CD8-positive, alpha-beta memory T cell (primary cell): Measurements from ENCODE around the gene IGF2. TPM values are rescaled to one million over a fixed set of nuclear protein-coding genes. Genes with fewer than 3 reads are reported as not detected.

Experiments used
- CTCF ChIA-PET: fragments of 350-600 bp; sonication (Branson Sonifier 250); formaldehyde crosslinking; loops from one replicate; lab custom pipeline; 2021; ENCODE audit warnings: antibody characterized with exemption; lab: Charles Lee
- POLR2A ChIA-PET: fragments of 350-600 bp; sonication (Branson Sonifier 250); formaldehyde crosslinking; loops from one replicate; lab custom pipeline; 2021; ENCODE audit warnings: antibody characterized with exemption; lab: Charles Lee
- DNase-seq, 5 donors: peaks; one replicate each; pipeline versions ENCODE4 v3.0.0 to v3.0.0-alpha.2; 2020 to 2022; ENCODE audit warnings: mixed read lengths in 1 of 5
- H3K27ac ChIP-seq: one replicate; pipeline ENCODE4 v1.7.0; 2013; ENCODE audit warnings: low read depth, mild to moderate bottlenecking, low read length, moderate library complexity
- H3K27me3 ChIP-seq: 2 replicates; pipeline ENCODE4 v1.7.0; 2013; ENCODE audit warnings: low read length, mild to moderate bottlenecking; ENCODE audit not compliant: insufficient read depth, poor library complexity, severe bottlenecking
- H3K36me3 ChIP-seq: 2 replicates; pipeline ENCODE4 v1.7.0; 2013; ENCODE audit warnings: mild to moderate bottlenecking, low read length, moderate library complexity; ENCODE audit not compliant: insufficient read depth
- H3K4me1 ChIP-seq: 2 replicates; pipeline ENCODE4 v1.7.0; 2013; ENCODE audit warnings: mild to moderate bottlenecking, low read length, moderate library complexity; ENCODE audit not compliant: insufficient read depth
- H3K4me3 ChIP-seq: 2 replicates; pipeline ENCODE4 v1.7.0; 2013; ENCODE audit warnings: mild to moderate bottlenecking, low read length
- H3K9me3 ChIP-seq: 2 replicates; pipeline ENCODE4 v1.7.0; 2013; ENCODE audit warnings: mild to moderate bottlenecking, low read length
- H3K27ac Mint-ChIP-seq, 8 donors: one replicate each; pipeline ENCODE4 v1.8.0; 2020 to 2021; ENCODE audit warnings: mixed read lengths in 8 of 8, mild to moderate bottlenecking in 6 of 8, inconsistent platforms in 3 of 8, moderate library complexity in 3 of 8
- H3K27me3 Mint-ChIP-seq, 2 donors: one replicate each; pipeline ENCODE4 v1.8.0; 2020 to 2021; ENCODE audit warnings: mixed read lengths in 2 of 2, mild to moderate bottlenecking in 1 of 2, moderate library complexity in 1 of 2
- H3K36me3 Mint-ChIP-seq, 3 donors: one replicate each; pipeline ENCODE4 v1.8.0; 2020 to 2021; ENCODE audit warnings: mixed read lengths in 3 of 3, inconsistent platforms in 1 of 3, mild to moderate bottlenecking in 1 of 3
- H3K4me1 Mint-ChIP-seq, 3 donors: one replicate each; pipeline ENCODE4 v1.8.0; 2020 to 2021; ENCODE audit warnings: mixed read lengths in 3 of 3, inconsistent platforms in 1 of 3, mild to moderate bottlenecking in 1 of 3
- H3K4me3 Mint-ChIP-seq, 7 donors: one replicate each; pipeline ENCODE4 v1.8.0; 2020 to 2021; ENCODE audit warnings: mixed read lengths in 7 of 7, mild to moderate bottlenecking in 6 of 7, moderate library complexity in 4 of 7, inconsistent platforms in 2 of 7
- H3K9me3 Mint-ChIP-seq, 5 donors: one replicate each; pipeline ENCODE4 v1.8.0; 2020 to 2022; ENCODE audit warnings: mixed read lengths in 5 of 5, mild to moderate bottlenecking in 3 of 5, moderate library complexity in 2 of 5, inconsistent platforms in 1 of 5
- polyA plus RNA-seq: library from polyadenylated mRNA; unstranded; fragments of 300-500 nt; fragmentation: Illumina TruSeq; gene quantifications from one replicate; pipeline ENCODE4 v1.2.3, GENCODE V29; 2021
- total RNA-seq, 2 experiments: library from RNA; stranded (reverse); gene quantifications; one replicate each; pipeline ENCODE4 v1.2.3, GENCODE V29; 2021

The IGF2 gene
- total and polyA plus RNA-seq, 3 experiments from 2014 or later: 3.3 to 3.5 TPM; not detected in 1

DNA sequence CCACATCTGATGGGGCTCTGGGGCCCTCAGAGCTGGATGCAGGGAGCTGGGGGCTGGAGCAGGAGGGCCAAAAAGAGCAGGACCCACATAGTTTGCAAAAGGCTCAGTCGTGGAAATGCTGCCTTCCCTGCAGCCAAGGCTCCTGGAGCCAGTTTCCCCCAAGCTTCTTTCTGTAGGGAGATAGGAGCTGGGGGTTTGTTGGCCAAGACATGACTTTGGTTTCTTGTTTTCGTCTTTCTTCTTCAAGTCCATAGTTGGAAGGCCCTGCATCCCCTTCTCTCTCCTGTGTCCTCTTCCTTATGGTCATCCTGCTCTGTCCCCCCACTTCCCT lies 36.3 kb downstream of the IGF2 start:
- Histone ChIP-seq H3K27ac (no peak overlapping the region), H3K4me3 (no peak overlapping the region), H3K27me3 (no peaks in the 10 kb centered on the region), H3K4me1 (no peaks in the 10 kb centered on the region), H3K9me3 (no peaks in the 10 kb centered on the region), H3K36me3 (no peaks in the 10 kb centered on the region)
- Mint-ChIP-seq H3K27ac (no peak overlapping the region), H3K36me3 (no peaks in the 10 kb centered on the region), H3K4me1 (peaks cover 0 to 4% (median 0%) of the 10 kb centered on the region in 3 donors), H3K27me3 (peaks cover 6 to 13% of the 10 kb centered on the region in 2 donors), H3K9me3 (no peaks in the 10 kb centered on the region), H3K4me3 (no peak overlapping the region)
- no peak for DNase-seq
- ChIA-PET CTCF (no interaction called here), POLR2A (no interaction called here)

DNA sequence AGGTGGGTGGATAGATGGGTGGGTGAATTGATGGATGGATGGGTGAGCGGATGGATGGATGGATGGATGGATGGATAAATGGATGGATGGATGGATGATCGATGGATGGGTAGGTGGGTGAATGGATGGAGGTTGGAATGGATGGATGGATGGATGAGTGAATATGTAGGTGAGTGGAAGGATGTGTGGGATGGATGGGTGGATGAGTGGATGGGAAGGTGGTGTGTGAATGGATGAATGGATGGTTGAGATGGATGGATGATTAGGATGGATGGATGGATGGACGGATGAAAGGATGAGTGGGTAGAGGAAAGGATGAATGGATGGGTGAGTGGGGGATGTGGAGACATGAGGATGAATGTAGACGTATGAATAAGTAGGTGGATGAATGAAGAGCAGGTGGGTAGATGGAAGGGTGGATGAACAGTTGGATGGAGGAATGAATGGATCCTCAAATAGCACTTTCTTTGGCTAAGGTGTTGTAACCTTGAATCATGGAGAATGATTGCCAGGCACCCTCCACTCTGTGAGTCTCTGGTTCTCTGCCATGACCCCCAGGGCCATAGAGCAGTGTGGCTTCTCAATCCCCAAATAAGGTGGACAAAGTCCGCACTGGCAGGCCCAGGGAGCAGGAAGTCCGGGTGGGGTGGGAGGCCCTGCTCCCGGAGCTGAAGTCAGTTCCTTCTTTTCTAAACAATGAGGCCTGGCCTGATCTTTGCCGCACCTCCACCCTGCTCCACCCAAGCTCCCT lies 36.9 kb downstream of the IGF2 start:
- ChIA-PET CTCF (no interaction called here), POLR2A (no interaction called here)
- H3K27me3 Mint-ChIP-seq: peaks cover 6 to 13% of the 10 kb centered on the region in 2 donors
- no peaks in the 10 kb centered on the region for H3K36me3 ChIP-seq
- H3K4me1 ChIP-seq: no peaks in the 10 kb centered on the region
- H3K27ac ChIP-seq: no peak overlapping the region
- H3K4me3 Mint-ChIP-seq: no peak overlapping the region
- no peaks in the 10 kb centered on the region for H3K36me3 Mint-ChIP-seq
- H3K27ac Mint-ChIP-seq: peak overlapping the region in 1 of 8 donors; percentile 12
- H3K4me1 Mint-ChIP-seq: peaks cover 0 to 4% (median 0%) of the 10 kb centered on the region in 3 donors
- no peak overlapping the region for H3K4me3 ChIP-seq
- H3K27me3 ChIP-seq: no peaks in the 10 kb centered on the region
- H3K9me3 Mint-ChIP-seq: no peaks in the 10 kb centered on the region
- H3K9me3 ChIP-seq: no peaks in the 10 kb centered on the region
- peak in 1 of 5 donors; percentile 18 for DNase-seq

DNA sequence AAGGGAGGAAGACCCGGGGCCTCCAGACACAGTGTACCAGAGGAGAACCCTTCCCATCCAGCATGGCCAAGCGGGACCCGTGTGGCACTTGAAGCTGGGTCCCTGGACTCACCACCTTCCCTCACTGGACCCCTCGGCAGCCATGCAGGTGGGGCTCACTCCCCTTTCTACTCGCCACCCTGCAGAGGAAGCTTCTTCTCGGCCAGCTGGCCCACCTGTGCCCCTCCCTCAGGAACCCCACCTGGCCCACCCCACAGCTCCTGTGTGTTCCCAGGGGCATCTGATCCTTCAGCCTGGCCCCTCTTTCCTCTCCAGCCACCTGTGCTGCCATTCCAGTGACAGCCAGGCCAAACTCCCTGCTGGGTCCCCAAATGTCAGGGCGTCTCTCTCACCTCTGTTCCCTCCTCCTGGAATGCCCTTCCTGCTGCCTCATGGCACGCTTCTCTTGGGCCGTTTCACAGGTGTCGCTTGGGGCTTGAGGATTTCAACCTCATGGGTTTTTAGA lies 38.0 kb downstream of the IGF2 start:
- Mint-ChIP-seq H3K27ac (no peak overlapping the region), H3K4me3 (no peak overlapping the region), H3K9me3 (no peaks in the 10 kb centered on the region), H3K4me1 (peaks cover 0 to 4% (median 0%) of the 10 kb centered on the region in 3 donors), H3K36me3 (no peaks in the 10 kb centered on the region), H3K27me3 (peaks cover 6 to 13% of the 10 kb centered on the region in 2 donors)
- H3K36me3 ChIP-seq: no peaks in the 10 kb centered on the region
- CTCF ChIA-PET: no interaction called here
- no peaks in the 10 kb centered on the region for H3K27me3 ChIP-seq
- no peak overlapping the region for H3K27ac ChIP-seq
- DNase-seq: peak in 1 of 5 donors; percentile 8
- no peaks in the 10 kb centered on the region for H3K9me3 ChIP-seq
- POLR2A ChIA-PET: no interaction called here
- no peaks in the 10 kb centered on the region for H3K4me1 ChIP-seq
- no peak overlapping the region for H3K4me3 ChIP-seq

DNA sequence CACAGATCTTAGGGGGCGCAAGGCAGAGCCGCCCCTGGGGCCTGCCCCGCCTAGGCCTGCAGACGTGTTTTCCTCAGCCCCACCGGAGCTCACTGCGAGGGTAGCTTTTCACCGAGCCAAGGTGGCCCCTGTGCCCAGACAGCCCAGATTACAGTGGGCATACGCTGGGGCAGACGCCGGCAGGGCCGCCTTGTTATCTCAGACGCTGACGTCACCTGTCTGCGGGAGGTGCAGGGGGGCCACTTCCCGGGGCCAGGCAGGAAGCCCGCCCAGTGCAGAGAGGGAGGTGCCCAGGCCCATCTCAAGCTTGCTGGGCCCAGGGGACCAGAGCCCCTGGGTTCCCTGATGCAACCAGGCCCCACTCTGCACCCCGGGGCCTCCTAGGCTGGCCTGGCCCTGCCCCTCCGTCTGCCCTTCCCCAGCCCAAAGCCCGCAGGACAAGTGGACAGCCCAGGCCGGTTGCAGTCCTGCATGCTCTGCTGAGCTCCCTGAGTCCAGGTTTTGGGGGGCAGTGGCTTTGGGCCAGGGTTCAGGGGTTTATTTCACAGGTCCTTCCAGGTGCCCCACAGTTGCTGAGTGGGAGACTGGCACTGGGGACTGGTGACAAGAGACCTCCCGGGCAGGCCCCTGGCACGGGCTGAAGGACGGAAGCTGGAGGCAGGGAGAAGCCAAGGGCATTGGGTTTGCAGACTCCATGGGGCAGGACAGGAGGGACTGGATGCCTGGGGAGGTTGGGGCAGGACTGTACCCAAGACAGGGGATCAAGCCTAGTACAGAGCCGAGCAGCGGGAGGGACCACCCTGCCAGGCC lies 38.6 kb downstream of the IGF2 start:
- Mint-ChIP-seq H3K36me3 (no peaks in the 10 kb centered on the region), H3K27me3 (peaks cover 5 to 13% of the 10 kb centered on the region in 2 donors), H3K4me3 (no peak overlapping the region), H3K4me1 (peaks cover 0 to 4% (median 0%) of the 10 kb centered on the region in 3 donors), H3K27ac (peak overlapping the region in 2 of 8 donors; percentile 54 to 58), H3K9me3 (no peaks in the 10 kb centered on the region)
- no peaks in the 10 kb centered on the region for H3K27me3 ChIP-seq
- no peak overlapping the region for H3K27ac ChIP-seq
- no peaks in the 10 kb centered on the region for H3K4me1 ChIP-seq
- H3K4me3 ChIP-seq: no peak overlapping the region
- H3K9me3 ChIP-seq: no peaks in the 10 kb centered on the region
- CTCF ChIA-PET: no interaction called here
- POLR2A ChIA-PET: no interaction called here
- H3K36me3 ChIP-seq: no peaks in the 10 kb centered on the region
- DNase-seq: peak in 2 of 5 donors; percentile 21 to 63

DNA sequence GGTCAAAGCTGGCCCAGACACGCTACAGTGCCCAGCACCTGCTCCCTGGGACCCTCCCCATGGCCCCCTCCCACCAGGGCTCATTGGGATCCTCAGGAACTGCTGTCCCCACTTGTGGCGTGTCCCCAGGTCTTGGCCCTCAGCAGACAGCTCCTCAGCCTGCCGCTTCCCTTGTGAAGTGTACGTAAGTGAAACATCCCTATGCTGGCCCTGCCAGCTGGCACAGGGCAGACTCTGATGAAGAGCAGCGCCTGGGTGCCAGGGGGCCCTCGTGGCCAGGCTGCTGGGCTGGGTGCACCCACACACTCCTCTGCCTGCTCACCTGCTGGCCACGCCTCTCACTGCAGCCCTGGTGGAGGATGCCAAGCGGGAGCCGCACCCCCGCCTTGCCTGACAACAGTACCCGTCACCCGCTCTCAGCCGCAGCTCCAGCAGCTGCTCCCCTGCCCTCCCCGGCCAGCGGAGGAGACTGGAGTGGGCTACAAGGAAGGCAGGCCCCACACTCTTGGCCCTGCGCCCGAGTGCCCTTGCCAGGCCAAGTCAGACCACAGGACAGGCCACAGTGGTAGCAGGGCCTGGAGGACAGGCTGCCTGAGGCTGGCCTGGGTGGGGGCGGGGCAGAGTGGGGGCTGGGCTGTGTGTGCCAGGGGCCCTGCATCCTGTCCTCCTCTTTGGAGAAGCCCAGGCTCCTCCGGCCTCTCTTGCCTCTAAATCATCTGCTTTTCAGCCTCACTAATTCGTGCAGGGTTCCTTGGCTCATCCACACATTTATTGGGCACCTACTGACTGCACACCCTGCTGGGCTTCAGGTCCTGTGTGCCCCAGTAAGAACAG lies 39.5 kb downstream of the IGF2 start:
- H3K27me3 Mint-ChIP-seq: peaks cover 5 to 13% of the 10 kb centered on the region in 2 donors
- Histone ChIP-seq H3K27me3 (no peaks in the 10 kb centered on the region), H3K4me1 (no peaks in the 10 kb centered on the region), H3K27ac (no peak overlapping the region), H3K4me3 (no peak overlapping the region), H3K36me3 (no peaks in the 10 kb centered on the region), H3K9me3 (no peaks in the 10 kb centered on the region)
- DNase-seq: peak in 1 of 5 donors; percentile 47
- POLR2A ChIA-PET: no interaction called here
- peak overlapping the region in 2 of 8 donors; percentile 54 to 58 for H3K27ac Mint-ChIP-seq
- no peaks in the 10 kb centered on the region for H3K36me3 Mint-ChIP-seq
- CTCF ChIA-PET: no interaction called here
- no peaks in the 10 kb centered on the region for H3K9me3 Mint-ChIP-seq
- peaks cover 0 to 4% (median 0%) of the 10 kb centered on the region in 3 donors for H3K4me1 Mint-ChIP-seq
- H3K4me3 Mint-ChIP-seq: no peak overlapping the region

DNA sequence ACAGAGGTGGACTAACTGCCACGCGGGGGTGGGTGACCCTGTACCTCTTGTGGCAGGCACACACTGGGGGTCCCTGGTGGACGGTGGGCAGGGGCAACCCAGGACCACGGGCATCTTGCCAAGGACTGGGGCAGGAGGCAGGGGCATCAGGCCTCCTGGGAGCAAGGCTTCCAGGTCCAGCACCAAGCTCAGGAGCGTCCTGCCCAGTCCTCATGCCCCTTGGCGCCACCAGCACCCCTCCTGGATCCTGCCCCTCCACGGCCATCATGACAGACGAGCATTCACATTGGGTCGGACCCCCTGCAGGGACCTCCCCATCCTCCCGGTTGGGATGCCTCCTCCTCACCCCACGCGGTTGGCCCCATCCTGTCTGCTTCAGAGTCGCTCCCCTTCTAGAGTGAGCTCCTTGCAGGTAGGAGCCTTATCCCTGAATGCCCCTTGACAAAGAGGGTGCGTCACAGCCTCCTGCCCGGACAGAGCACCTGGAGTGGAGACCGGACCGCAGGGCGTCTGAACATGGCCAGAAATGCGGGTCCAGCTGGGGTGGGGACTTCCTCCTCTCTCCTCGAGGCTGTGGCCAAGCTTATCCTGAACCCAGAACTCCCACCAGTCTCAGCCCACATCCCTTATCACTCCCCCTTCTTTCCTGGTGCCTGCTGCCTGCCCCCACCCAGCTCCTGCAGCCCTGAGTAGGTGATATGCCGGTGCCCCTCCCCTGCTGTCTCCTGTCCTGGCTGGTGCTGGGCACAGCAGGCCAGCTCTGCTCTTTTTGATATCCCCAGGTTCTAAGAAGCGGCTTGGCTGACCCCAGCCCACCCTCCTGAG lies 40.3 kb downstream of the IGF2 start:
- H3K36me3 Mint-ChIP-seq: no peaks in the 10 kb centered on the region
- no peak overlapping the region for H3K27ac Mint-ChIP-seq
- ChIA-PET CTCF (no interaction called here), POLR2A (no interaction called here)
- H3K27me3 Mint-ChIP-seq: peaks cover 2 to 10% of the 10 kb centered on the region in 2 donors
- no peak overlapping the region for H3K4me3 ChIP-seq
- DNase-seq: peak in 1 of 5 donors; percentile 26
- H3K27me3 ChIP-seq: no peaks in the 10 kb centered on the region
- no peak overlapping the region for H3K4me3 Mint-ChIP-seq
- H3K9me3 Mint-ChIP-seq: no peaks in the 10 kb centered on the region
- H3K9me3 ChIP-seq: no peaks in the 10 kb centered on the region
- no peak overlapping the region for H3K27ac ChIP-seq
- H3K36me3 ChIP-seq: no peaks in the 10 kb centered on the region
- H3K4me1 Mint-ChIP-seq: peaks cover 0 to 4% (median 0%) of the 10 kb centered on the region in 3 donors
- no peaks in the 10 kb centered on the region for H3K4me1 ChIP-seq

DNA sequence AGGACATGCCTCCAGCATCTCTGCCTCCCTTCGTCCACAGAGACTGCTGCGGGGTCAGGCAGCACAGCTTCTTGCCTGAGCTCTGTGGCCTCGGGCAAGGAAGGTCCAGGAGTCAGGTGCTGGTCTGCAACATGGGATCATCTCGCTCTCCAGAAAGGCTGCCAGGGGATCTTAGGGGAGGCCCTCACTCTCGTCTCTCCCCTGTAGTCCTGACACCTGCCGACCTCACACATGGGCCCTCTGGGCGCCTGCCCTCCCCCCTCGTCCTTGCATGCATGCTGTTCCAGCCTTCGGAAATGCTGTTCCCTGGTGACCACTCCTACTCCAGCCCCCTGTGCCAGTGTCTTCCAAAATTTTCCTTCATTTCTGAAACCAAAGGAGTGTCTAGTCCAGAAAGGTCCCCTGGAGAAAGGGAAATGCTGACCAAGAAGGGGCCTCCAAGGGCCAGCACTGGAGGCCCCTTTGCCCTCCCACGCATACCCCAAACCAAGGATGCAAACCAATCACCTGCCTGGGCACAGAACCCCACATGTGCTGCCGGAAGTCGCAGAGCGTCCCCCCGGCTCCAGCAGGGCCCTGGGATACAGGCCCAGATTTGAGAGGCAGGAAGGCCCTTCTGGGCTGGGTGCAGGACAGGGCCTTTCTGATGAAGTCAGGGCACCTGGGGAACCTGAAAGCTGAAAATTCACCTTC lies 41.0 kb downstream of the IGF2 start:
- CTCF ChIA-PET: no interaction called here
- Histone ChIP-seq H3K4me3 (no peak overlapping the region), H3K4me1 (peaks cover 6% of the 10 kb centered on the region), H3K9me3 (no peaks in the 10 kb centered on the region), H3K27ac (no peak overlapping the region), H3K36me3 (no peaks in the 10 kb centered on the region), H3K27me3 (no peaks in the 10 kb centered on the region)
- H3K36me3 Mint-ChIP-seq: no peaks in the 10 kb centered on the region
- DNase-seq: peak in 1 of 5 donors; percentile 8
- H3K9me3 Mint-ChIP-seq: no peaks in the 10 kb centered on the region
- peaks cover 3 to 8% (median 4%) of the 10 kb centered on the region in 3 donors for H3K4me1 Mint-ChIP-seq
- POLR2A ChIA-PET: no interaction called here
- no peak overlapping the region for H3K4me3 Mint-ChIP-seq
- H3K27ac Mint-ChIP-seq: no peak overlapping the region
- peaks cover 2 to 14% of the 10 kb centered on the region in 2 donors for H3K27me3 Mint-ChIP-seq
